Endothelial cell of umbilical vein (primary cell): Measurements from ENCODE around the gene CRACR2B. TPM values are rescaled to one million over a fixed set of nuclear protein-coding genes. Genes with fewer than 3 reads are reported as not detected.

ENCODE experiments used
- BruUV-seq: library from RNA; stranded (reverse); fragments of 400-500 nt; replicated peaks from 2 replicates; lab custom pipeline; 2021; lab: Mats Ljungman, UMichigan
- CTCF ChIA-PET: fragments of 300-600, 350-600 bp; sonication (Branson Sonifier 250); formaldehyde crosslinking; loops from one replicate; lab custom pipeline; 2021; ENCODE audit warnings: antibody characterized with exemption, inconsistent platforms; lab: Charles Lee
- POLR2A ChIA-PET: fragments of 300-600, 350-600 bp; sonication (Branson Sonifier 250); formaldehyde crosslinking; loops from one replicate; lab custom pipeline; 2021; ENCODE audit warnings: antibody characterized with exemption, inconsistent platforms; lab: Charles Lee
- DNase-seq: peaks from one replicate; pipeline ENCODE4 v3.0.0-alpha.2; 2011; ENCODE audit warnings: low read depth, low spot score
- FAIRE-seq: peaks from 2 replicates; lab custom pipeline; 2011; peaks lifted over from hg19 to GRCh38; lab: Jason Lieb, UNC
- H2AFZ ChIP-seq: 2 replicates; pipeline ENCODE4 v1.6.0; 2012; ENCODE audit warnings: low read depth, low read length, control low read depth, inconsistent platforms
- H3K27ac ChIP-seq: 2 replicates; pipeline ENCODE4 v1.5.1; 2011; ENCODE audit warnings: low read depth, mild to moderate bottlenecking, control low read depth, low read length, moderate library complexity; ENCODE audit not compliant: insufficient read depth
- H3K27me3 ChIP-seq, 2 experiments: 2 replicates each; pipeline versions ENCODE4 v1.6.0 to v1.6.1; 2011; ENCODE audit warnings: low read length in 2 of 2, mixed read lengths in 1 of 2; ENCODE audit not compliant: control insufficient read depth in 2 of 2, insufficient read depth in 2 of 2
- H3K36me3 ChIP-seq, 2 experiments: 2 replicates in 1 of 2; 3 replicates in 1 of 2; pipeline ENCODE4 v1.5.1; 2011; ENCODE audit warnings: low read length in 2 of 2, mild to moderate bottlenecking in 1 of 2, moderate library complexity in 1 of 2; ENCODE audit not compliant: control insufficient read depth in 2 of 2, insufficient read depth in 2 of 2; ENCODE audit errors: extremely low read depth in 1 of 2
- H3K4me1 ChIP-seq: 3 replicates; pipeline ENCODE4 v1.5.1; 2011; ENCODE audit warnings: mild to moderate bottlenecking, low read length; ENCODE audit not compliant: control insufficient read depth, insufficient read depth; ENCODE audit errors: extremely low read depth
- H3K4me2 ChIP-seq: 2 replicates; pipeline ENCODE4 v1.6.1; 2011; ENCODE audit warnings: low read length, control low read depth, mixed read lengths; ENCODE audit not compliant: insufficient read depth
- H3K4me3 ChIP-seq, 3 experiments: fragments of 200-600 bp in 1 of 3; sonication (generic), shearing (Covaris generic) in 1 of 3; replicated peaks in 1 of 3; 2 replicates each; pipeline ENCODE4 v1.5.1; 2011 to 2016; ENCODE audit warnings: control low read depth in 3 of 3, low read length in 3 of 3, mild to moderate bottlenecking in 2 of 3, inconsistent platforms in 1 of 3, low read depth in 1 of 3, moderate library complexity in 1 of 3; ENCODE audit not compliant: insufficient read depth in 1 of 3
- H3K79me2 ChIP-seq: 2 replicates; pipeline ENCODE4 v1.6.0; 2012; ENCODE audit warnings: low read length, inconsistent platforms; ENCODE audit not compliant: control insufficient read depth, insufficient read depth
- H3K9ac ChIP-seq: replicated peaks from 2 replicates; pipeline ENCODE3; 2011; ENCODE audit warnings: low read length, control low read depth; ENCODE audit not compliant: insufficient read depth; ENCODE audit errors: extremely low read depth
- H3K9me1 ChIP-seq: replicated peaks from 3 replicates; pipeline ENCODE4 v1.6.0; 2011; ENCODE audit warnings: mild to moderate bottlenecking, low read length; ENCODE audit not compliant: control insufficient read depth, insufficient read depth; ENCODE audit errors: extremely low read depth
- H3K9me3 ChIP-seq: replicated peaks from 2 replicates; pipeline ENCODE4 v1.5.1; 2012; ENCODE audit warnings: low read length, inconsistent platforms; ENCODE audit not compliant: control insufficient read depth, insufficient read depth
- H4K20me1 ChIP-seq: replicated peaks from 2 replicates; pipeline ENCODE3; 2011; ENCODE audit warnings: mild to moderate bottlenecking, low read length; ENCODE audit not compliant: control insufficient read depth, insufficient read depth; ENCODE audit errors: extremely low read depth
- EZH2 ChIP-seq: IDR thresholded peaks from 2 replicates; pipeline ENCODE4 v1.6.1; 2012; ENCODE audit warnings: borderline replicate concordance, low read depth, mild to moderate bottlenecking, moderate library complexity, low read length, inconsistent platforms; ENCODE audit not compliant: severe bottlenecking
- FOS ChIP-seq: IDR thresholded peaks from 2 replicates; pipeline ENCODE4 v1.6.1; 2011; ENCODE audit warnings: mild to moderate bottlenecking, low read length, moderate library complexity, borderline replicate concordance; ENCODE audit not compliant: insufficient read depth
- GATA2 ChIP-seq: IDR thresholded peaks from 2 replicates; pipeline ENCODE4 v1.7.0; 2011; ENCODE audit warnings: low read depth, mild to moderate bottlenecking, moderate library complexity, mixed read lengths, low read length; ENCODE audit not compliant: insufficient read length, insufficient read depth
- JUN ChIP-seq: IDR thresholded peaks from 2 replicates; pipeline ENCODE4 v1.6.1; 2011; ENCODE audit warnings: borderline replicate concordance, low read depth; ENCODE audit not compliant: insufficient read length, insufficient read depth
- MAX ChIP-seq: IDR thresholded peaks from 2 replicates; pipeline ENCODE4 v1.6.1; 2011; ENCODE audit not compliant: insufficient read depth, insufficient read length
- POLR2A ChIP-seq: IDR thresholded peaks from 2 replicates; pipeline ENCODE4 v1.6.1; 2012; ENCODE audit warnings: low read depth, mild to moderate bottlenecking, control low read depth, low read length
- POLR2AphosphoS5 ChIP-seq: IDR thresholded peaks from 2 replicates; pipeline ENCODE4 v1.6.1; 2012; ENCODE audit warnings: low read depth, mild to moderate bottlenecking, control low read depth, low read length, moderate library complexity; ENCODE audit not compliant: insufficient read depth
- dilution Hi-C: fragments of 300-500 bp; cut with MboI; formaldehyde crosslinking; loops from one replicate; pipeline ENCODE4 v1.15.0; 2019; ENCODE audit warnings: low sequenced_read_pairs; ENCODE audit not compliant: extremely low pct_ligation_motif_present
- intact Hi-C: fragments of 100-400 bp; cut with micrococcal nuclease; formaldehyde crosslinking; loops from one replicate; pipeline ENCODE4 v1.10.0; 2022
- polyA plus RNA-seq, 4 experiments: library from polyadenylated mRNA; depleted of rRNA in 3 of 4; stranded (reverse) in 3 of 4; unstranded in 1 of 4; fragments of >200 nt; gene quantifications; 2 replicates each; pipeline versions ENCODE4 v1.2.1 to v1.2.3, GENCODE V29; 2011 to 2012; ENCODE audit warnings: missing spikeins in 1 of 4
- total RNA-seq: library from RNA; stranded (reverse); gene quantifications from 2 replicates; pipeline ENCODE4 v1.2.3, GENCODE V29; 2021
- TF ChIP-seq, protein P1 (sequence below), 2 donors: IDR thresholded peaks; 1 replicate in 1 of 2; 2 replicates in 1 of 2; pipeline ENCODE4 v1.5.1; 2011; ENCODE audit warnings: low read length in 2 of 2, mild to moderate bottlenecking in 2 of 2, moderate library complexity in 2 of 2, control low read depth in 1 of 2, inconsistent platforms in 1 of 2, low read depth in 1 of 2; ENCODE audit not compliant: insufficient read depth in 1 of 2; ENCODE audit errors: extremely low read depth in 1 of 2

Gene CRACR2B
- total and polyA plus RNA-seq, 2 donors (not counting 3 experiments of a cell fraction or from before 2014, with no cell fraction given) = 8.4 to 9.3 TPM

GRCh38 chr11:853682-854448 is 26.1 kb downstream of the CRACR2B start:
- Histone ChIP-seq H2AFZ (no peak overlapping the region), H3K27ac (no peak overlapping the region), H3K9me3 (no peaks in the 10 kb centered on the region), H3K4me2 (no peak overlapping the region), H3K27me3 (no peaks in the 10 kb centered on the region), H4K20me1 (no peaks in the 10 kb centered on the region), H3K9ac (no peak overlapping the region), H3K9me1 (no peaks in the 10 kb centered on the region), H3K36me3 (no peaks in the 10 kb centered on the region), H3K4me1 (no peaks in the 10 kb centered on the region), H3K4me3 (no peak overlapping the region), H3K79me2 (no peaks in the 10 kb centered on the region)
- dilution Hi-C loops = no loop called here
- ChIA-PET CTCF (no interaction called here), POLR2A (no interaction called here)
- DNase-seq = no peak
- no TSS peak for BruUV-seq
- FAIRE-seq = no peak
- intact Hi-C loops = no loop called here
- TF ChIP-seq MAX (no peak), GATA2 (no peak), POLR2AphosphoS5 (no peak), FOS (no peak), JUN (no peak)

DNA sequence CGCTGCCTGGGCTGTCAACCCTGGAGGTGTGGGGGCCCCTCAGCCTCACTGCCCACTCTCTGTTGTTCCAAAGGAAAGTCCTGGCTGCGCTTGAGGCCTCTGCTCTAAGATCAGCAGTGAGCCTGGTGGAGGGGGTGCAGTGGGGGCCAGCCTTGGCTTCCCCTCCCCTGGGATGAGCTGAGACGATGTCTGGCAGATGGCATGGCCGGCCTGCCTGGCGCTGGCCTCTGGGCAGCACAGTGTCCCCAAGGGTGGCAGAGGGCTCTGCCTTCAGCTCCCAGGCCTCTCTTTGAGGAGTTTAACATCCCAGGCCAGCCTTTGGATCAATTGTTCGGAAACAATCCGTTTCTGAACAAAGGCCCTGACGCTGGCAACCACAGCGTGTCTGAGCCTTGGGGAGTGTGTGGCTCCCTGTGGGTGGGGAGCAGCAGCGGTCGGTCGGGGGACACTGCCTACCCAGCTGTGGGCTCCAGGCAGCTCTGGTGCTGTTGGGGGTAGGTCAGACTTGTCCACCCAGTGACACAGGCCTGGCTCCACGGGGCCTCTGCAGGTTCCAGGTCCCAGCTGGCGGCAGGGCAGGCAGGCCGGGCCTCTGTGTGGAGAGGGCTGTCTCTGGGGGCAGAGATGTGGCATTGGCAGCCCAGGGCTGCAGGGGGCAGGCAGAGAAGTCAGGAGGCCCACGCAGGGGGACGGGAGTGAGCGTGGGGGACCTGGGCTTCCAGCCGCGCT is 27.0 kb downstream of the CRACR2B start:
- H3K27me3 ChIP-seq = no peaks in the 10 kb centered on the region
- H3K36me3 ChIP-seq = no peaks in the 10 kb centered on the region
- no peaks in the 10 kb centered on the region for H3K9me1 ChIP-seq
- DNase-seq (no peak), FAIRE-seq (no peak)
- no peak overlapping the region for H2AFZ ChIP-seq
- H3K4me2 ChIP-seq = no peak overlapping the region
- no peak for TF ChIP-seq JUN
- no peak for TF ChIP-seq POLR2AphosphoS5
- TF ChIP-seq, protein P1, sequence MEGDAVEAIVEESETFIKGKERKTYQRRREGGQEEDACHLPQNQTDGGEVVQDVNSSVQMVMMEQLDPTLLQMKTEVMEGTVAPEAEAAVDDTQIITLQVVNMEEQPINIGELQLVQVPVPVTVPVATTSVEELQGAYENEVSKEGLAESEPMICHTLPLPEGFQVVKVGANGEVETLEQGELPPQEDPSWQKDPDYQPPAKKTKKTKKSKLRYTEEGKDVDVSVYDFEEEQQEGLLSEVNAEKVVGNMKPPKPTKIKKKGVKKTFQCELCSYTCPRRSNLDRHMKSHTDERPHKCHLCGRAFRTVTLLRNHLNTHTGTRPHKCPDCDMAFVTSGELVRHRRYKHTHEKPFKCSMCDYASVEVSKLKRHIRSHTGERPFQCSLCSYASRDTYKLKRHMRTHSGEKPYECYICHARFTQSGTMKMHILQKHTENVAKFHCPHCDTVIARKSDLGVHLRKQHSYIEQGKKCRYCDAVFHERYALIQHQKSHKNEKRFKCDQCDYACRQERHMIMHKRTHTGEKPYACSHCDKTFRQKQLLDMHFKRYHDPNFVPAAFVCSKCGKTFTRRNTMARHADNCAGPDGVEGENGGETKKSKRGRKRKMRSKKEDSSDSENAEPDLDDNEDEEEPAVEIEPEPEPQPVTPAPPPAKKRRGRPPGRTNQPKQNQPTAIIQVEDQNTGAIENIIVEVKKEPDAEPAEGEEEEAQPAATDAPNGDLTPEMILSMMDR (IDR thresholded peaks at IDR 0.05; ENCODE audit: extremely low read depth in 1 of 2, insufficient read depth in 1 of 2, low read depth in 1 of 2, low read length in 2 of 2) = no peak
- no peak for TF ChIP-seq POLR2A
- no peak for TF ChIP-seq MAX
- no peak for TF ChIP-seq FOS
- no peak for TF ChIP-seq GATA2
- TF ChIP-seq EZH2 = no peak
- H3K27ac ChIP-seq = no peak overlapping the region
- no peak overlapping the region for H3K9ac ChIP-seq
- ChIA-PET POLR2A (no interaction called here), CTCF (interaction anchor here (0.9 kb wide), 1 partner anchor 13 kb away, joined by 3 read pairs; no protein-coding TSS in a partner anchor)
- H3K79me2 ChIP-seq = no peaks in the 10 kb centered on the region
- intact Hi-C loops (no loop called here), dilution Hi-C loops (no loop called here)
- H4K20me1 ChIP-seq = no peaks in the 10 kb centered on the region
- H3K4me3 ChIP-seq = no peak overlapping the region
- H3K4me1 ChIP-seq = no peaks in the 10 kb centered on the region
- BruUV-seq = no TSS peak
- no peaks in the 10 kb centered on the region for H3K9me3 ChIP-seq
